GM10266 (cell line): ENCODE results near the gene FGD6.

Experiments
- DNase-seq: peaks from one replicate; pipeline ENCODE4 v3.0.0; 2012; ENCODE audit errors: extremely low spot score
- CTCF ChIP-seq: IDR thresholded peaks from 2 replicates; pipeline ENCODE4 v1.5.1; 2012; ENCODE audit warnings: mild to moderate bottlenecking, low read depth; ENCODE audit not compliant: control insufficient read depth, insufficient read depth; ENCODE audit errors: missing control alignments

The FGD6 gene

GRCh38 chr12:95116773-95117172 lies 100.5 kb downstream of the FGD6 start:
- no peak for TF ChIP-seq CTCF
- DNase-seq = peak; percentile 6

GRCh38 chr12:95116341-95116740 lies 100.9 kb downstream of the FGD6 start:
- no peak for DNase-seq
- TF ChIP-seq CTCF = no peak

- no peak for DNase-seq
- no peak for TF ChIP-seq CTCF
Observed at GRCh38 chr12:95115641-95116040, 101.6 kb downstream of the FGD6 start.

- TF ChIP-seq CTCF = no peak
- no peak for DNase-seq
Observed at GRCh38 chr12:95114766-95115405, 102.4 kb downstream of the FGD6 start.

- no peak for DNase-seq
- TF ChIP-seq CTCF = no peak
Observed at GRCh38 chr12:95107362-95107761, 109.9 kb downstream of the FGD6 start.

GRCh38 chr12:95105540-95105939 lies 111.7 kb downstream of the FGD6 start:
- no peak for TF ChIP-seq CTCF
- no peak for DNase-seq

- TF ChIP-seq CTCF = no peak
- DNase-seq = no peak
Observed at GRCh38 chr12:95104919-95105452, 112.3 kb downstream of the FGD6 start.
